Activated naive CD8-positive, alpha-beta T cell treated with anti-CD3 and anti-CD28 coated beads, Interleukin-2, amount 50 U/mL, for 24 hours (primary cell): Measurements from ENCODE around the gene CCBE1.

Experiments
- ATAC-seq: fragments of 150-1000 bp; cut with Tn5 transposase; one replicate; pipeline ENCODE4 v1.10.0; 2021
- DNase-seq: peaks from one replicate; pipeline ENCODE4 v3.0.0; 2021
- H3K27ac Mint-ChIP-seq: one replicate; pipeline ENCODE4 v1.8.0; 2021; ENCODE audit warnings: mild to moderate bottlenecking, mixed read lengths
- H3K27me3 Mint-ChIP-seq: one replicate; pipeline ENCODE4 v1.8.0; 2021; ENCODE audit warnings: mixed read lengths
- H3K36me3 Mint-ChIP-seq: one replicate; pipeline ENCODE4 v1.8.0; 2021; ENCODE audit warnings: low read depth, mixed read lengths
- H3K4me1 Mint-ChIP-seq: one replicate; pipeline ENCODE4 v1.8.0; 2021; ENCODE audit warnings: mixed read lengths
- H3K4me3 Mint-ChIP-seq: one replicate; pipeline ENCODE4 v1.8.0; 2021; ENCODE audit warnings: mild to moderate bottlenecking, moderate library complexity, mixed read lengths
- H3K9me3 Mint-ChIP-seq: one replicate; pipeline ENCODE4 v1.8.0; 2021; ENCODE audit warnings: mixed read lengths

The CCBE1 gene

GRCh38 chr18:59640721-59641120 lies 56.5 kb downstream of the CCBE1 start:
- no peak overlapping the region for H3K27ac Mint-ChIP-seq
- no peak for DNase-seq
- peaks cover 3% of the 10 kb centered on the region for H3K27me3 Mint-ChIP-seq
- H3K4me1 Mint-ChIP-seq = no peaks in the 10 kb centered on the region
- no peaks in the 10 kb centered on the region for H3K9me3 Mint-ChIP-seq
- no peaks in the 10 kb centered on the region for H3K36me3 Mint-ChIP-seq
- no peak overlapping the region for H3K4me3 Mint-ChIP-seq
- ATAC-seq = no peak

GRCh38 chr18:59639821-59640220 lies 57.4 kb downstream of the CCBE1 start:
- Mint-ChIP-seq H3K4me3 (no peak overlapping the region), H3K36me3 (no peaks in the 10 kb centered on the region), H3K9me3 (no peaks in the 10 kb centered on the region), H3K27ac (no peak overlapping the region), H3K27me3 (peaks cover 3% of the 10 kb centered on the region), H3K4me1 (no peaks in the 10 kb centered on the region)
- ATAC-seq = no peak
- DNase-seq = no peak

GRCh38 chr18:59639136-59639535 lies 58.1 kb downstream of the CCBE1 start:
- H3K9me3 Mint-ChIP-seq = no peaks in the 10 kb centered on the region
- no peak overlapping the region for H3K4me3 Mint-ChIP-seq
- no peak overlapping the region for H3K27ac Mint-ChIP-seq
- no peak for DNase-seq
- H3K36me3 Mint-ChIP-seq = no peaks in the 10 kb centered on the region
- H3K27me3 Mint-ChIP-seq = peaks cover 3% of the 10 kb centered on the region
- H3K4me1 Mint-ChIP-seq = no peaks in the 10 kb centered on the region
- ATAC-seq = no peak

- Mint-ChIP-seq H3K4me1 (no peaks in the 10 kb centered on the region), H3K27ac (no peak overlapping the region), H3K36me3 (no peaks in the 10 kb centered on the region), H3K4me3 (no peak overlapping the region), H3K27me3 (peaks cover 2% of the 10 kb centered on the region), H3K9me3 (no peaks in the 10 kb centered on the region)
- ATAC-seq (no peak), DNase-seq (no peak)
Measured at GRCh38 chr18:59633961-59634485, 63.2 kb downstream of the CCBE1 start.

- no peak for ATAC-seq
- no peaks in the 10 kb centered on the region for H3K4me1 Mint-ChIP-seq
Measured at GRCh38 chr18:59633317-59633716, 63.9 kb downstream of the CCBE1 start.

GRCh38 chr18:59631583-59632181 lies 65.5 kb downstream of the CCBE1 start:
- H3K4me1 Mint-ChIP-seq = no peaks in the 10 kb centered on the region
- H3K27ac Mint-ChIP-seq = no peak overlapping the region
- H3K9me3 Mint-ChIP-seq = no peaks in the 10 kb centered on the region
- no peaks in the 10 kb centered on the region for H3K36me3 Mint-ChIP-seq
- peak; percentile 3 for DNase-seq
- no peaks in the 10 kb centered on the region for H3K27me3 Mint-ChIP-seq
- ATAC-seq = no peak
- H3K4me3 Mint-ChIP-seq = no peak overlapping the region

More at GRCh38 chr18:59633317-59633716, 63.9 kb downstream of the CCBE1 start:
- no peaks in the 10 kb centered on the region for H3K36me3 Mint-ChIP-seq
- no peaks in the 10 kb centered on the region for H3K9me3 Mint-ChIP-seq
- H3K27ac Mint-ChIP-seq = no peak overlapping the region
- no peaks in the 10 kb centered on the region for H3K27me3 Mint-ChIP-seq
- H3K4me3 Mint-ChIP-seq = no peak overlapping the region
- no peak for DNase-seq

GRCh38 chr18:59629894-59630293 lies 67.3 kb downstream of the CCBE1 start:
- no peak for DNase-seq

GRCh38 chr18:59628995-59629394 lies 68.2 kb downstream of the CCBE1 start:
- no peak for DNase-seq
- Mint-ChIP-seq H3K4me1 (no peaks in the 10 kb centered on the region), H3K9me3 (no peaks in the 10 kb centered on the region), H3K27ac (no peak overlapping the region), H3K36me3 (no peaks in the 10 kb centered on the region), H3K27me3 (no peaks in the 10 kb centered on the region), H3K4me3 (no peak overlapping the region)
- ATAC-seq = no peak

More at GRCh38 chr18:59629894-59630293, 67.3 kb downstream of the CCBE1 start:
- no peaks in the 10 kb centered on the region for H3K9me3 Mint-ChIP-seq
- no peak overlapping the region for H3K27ac Mint-ChIP-seq
- ATAC-seq = no peak
- H3K36me3 Mint-ChIP-seq = no peaks in the 10 kb centered on the region
- no peaks in the 10 kb centered on the region for H3K27me3 Mint-ChIP-seq
- no peak overlapping the region for H3K4me3 Mint-ChIP-seq
- H3K4me1 Mint-ChIP-seq = no peaks in the 10 kb centered on the region

GRCh38 chr18:59627414-59627813 lies 69.8 kb downstream of the CCBE1 start:
- ATAC-seq (no peak), DNase-seq (no peak)
- Mint-ChIP-seq H3K36me3 (no peaks in the 10 kb centered on the region), H3K9me3 (no peaks in the 10 kb centered on the region), H3K27me3 (no peaks in the 10 kb centered on the region), H3K27ac (no peak overlapping the region), H3K4me3 (no peak overlapping the region), H3K4me1 (no peaks in the 10 kb centered on the region)

- ATAC-seq (no peak), DNase-seq (no peak)
- Mint-ChIP-seq H3K9me3 (no peaks in the 10 kb centered on the region), H3K36me3 (no peaks in the 10 kb centered on the region), H3K27ac (no peak overlapping the region), H3K4me3 (no peak overlapping the region), H3K27me3 (peaks cover 3% of the 10 kb centered on the region), H3K4me1 (no peaks in the 10 kb centered on the region)
Measured at GRCh38 chr18:59624369-59624765, 72.9 kb downstream of the CCBE1 start.

GRCh38 chr18:59623456-59624368 lies 73.5 kb downstream of the CCBE1 start:
- DNase-seq = no peak
- no peak for ATAC-seq
- Mint-ChIP-seq H3K27ac (no peak overlapping the region), H3K27me3 (peaks cover 3% of the 10 kb centered on the region), H3K9me3 (no peaks in the 10 kb centered on the region), H3K36me3 (no peaks in the 10 kb centered on the region), H3K4me1 (no peaks in the 10 kb centered on the region), H3K4me3 (no peak overlapping the region)

- H3K36me3 Mint-ChIP-seq = no peaks in the 10 kb centered on the region
- ATAC-seq (no peak), DNase-seq (no peak)
- no peaks in the 10 kb centered on the region for H3K4me1 Mint-ChIP-seq
- H3K27me3 Mint-ChIP-seq = peaks cover 3% of the 10 kb centered on the region
- no peak overlapping the region for H3K27ac Mint-ChIP-seq
- H3K4me3 Mint-ChIP-seq = no peak overlapping the region
- H3K9me3 Mint-ChIP-seq = no peaks in the 10 kb centered on the region
Measured at GRCh38 chr18:59621027-59621426, 76.2 kb downstream of the CCBE1 start.

- no peak for ATAC-seq
- H3K27me3 Mint-ChIP-seq = peaks cover 3% of the 10 kb centered on the region
- no peak for DNase-seq
- H3K9me3 Mint-ChIP-seq = no peaks in the 10 kb centered on the region
- no peaks in the 10 kb centered on the region for H3K36me3 Mint-ChIP-seq
- no peaks in the 10 kb centered on the region for H3K4me1 Mint-ChIP-seq
- H3K4me3 Mint-ChIP-seq = no peak overlapping the region
- H3K27ac Mint-ChIP-seq = no peak overlapping the region
Measured at GRCh38 chr18:59620381-59620780, 76.8 kb downstream of the CCBE1 start.

- no peaks in the 10 kb centered on the region for H3K4me1 Mint-ChIP-seq
- no peak overlapping the region for H3K4me3 Mint-ChIP-seq
- no peak for ATAC-seq
- no peak for DNase-seq
- no peak overlapping the region for H3K27ac Mint-ChIP-seq
- H3K36me3 Mint-ChIP-seq = no peaks in the 10 kb centered on the region
- no peaks in the 10 kb centered on the region for H3K9me3 Mint-ChIP-seq
- H3K27me3 Mint-ChIP-seq = peaks cover 3% of the 10 kb centered on the region
Measured at GRCh38 chr18:59619816-59620215, 77.4 kb downstream of the CCBE1 start.

- Mint-ChIP-seq H3K4me1 (no peaks in the 10 kb centered on the region), H3K27me3 (peaks cover 3% of the 10 kb centered on the region), H3K4me3 (no peak overlapping the region), H3K36me3 (no peaks in the 10 kb centered on the region), H3K9me3 (no peaks in the 10 kb centered on the region), H3K27ac (no peak overlapping the region)
- ATAC-seq = no peak
- no peak for DNase-seq
Measured at GRCh38 chr18:59617468-59617932, 79.7 kb downstream of the CCBE1 start.
